Stomach (tissue), 9 donors: ENCODE measurements around the gene RAB40B. TPM values are rescaled to one million over a fixed set of nuclear protein-coding genes. Genes with fewer than 3 reads are reported as not detected.

Experiments
- DNase-seq, 2 donors: peaks; one replicate each; pipeline versions ENCODE4 v3.0.0 to v3.0.0-alpha.2; 2013 to 2019
- H3K27ac ChIP-seq, 5 donors: fragments of 200-600 bp in 4 of 5; sonication (generic) in 4 of 5; one replicate each; pipeline ENCODE4 v1.5.1; 2013 to 2019; ENCODE audit warnings: mild to moderate bottlenecking in 1 of 5, moderate library complexity in 1 of 5
- H3K27me3 ChIP-seq, 3 donors: fragments of 200-600 bp; sonication (generic); one replicate each; pipeline ENCODE4 v1.5.1; 2017 to 2019; ENCODE audit warnings: mixed run types in 1 of 3
- H3K36me3 ChIP-seq, 4 donors: fragments of 200-600 bp; sonication (generic); 1 replicate in 3 of 4; 2 replicates in 1 of 4; pipeline ENCODE4 v1.5.1; 2016 to 2019
- H3K4me1 ChIP-seq, 4 donors: fragments of 200-600 bp; sonication (generic); one replicate each; pipeline ENCODE4 v1.5.1; 2016 to 2019
- H3K4me3 ChIP-seq, 4 donors: fragments of 200-600 bp; sonication (generic) in 3 of 4; one replicate each; pipeline ENCODE4 v1.5.1; 2016 to 2019; ENCODE audit warnings: mild to moderate bottlenecking in 1 of 4
- H3K9me3 ChIP-seq, 4 donors: fragments of 200-600 bp; sonication (generic); one replicate each; pipeline ENCODE4 v1.5.1; 2016 to 2019
- EP300 ChIP-seq: sonication (generic); formaldehyde crosslinking; IDR thresholded peaks from one replicate; pipeline ENCODE4 v1.6.1; 2017; ENCODE audit warnings: antibody characterized with exemption
- POLR2A ChIP-seq, 4 donors: fragments of 450-650 bp; IDR thresholded peaks; one replicate each; pipeline ENCODE4 v1.6.1; 2016; ENCODE audit warnings: antibody characterized with exemption in 4 of 4, control low read depth in 2 of 4, mild to moderate bottlenecking in 1 of 4, moderate library complexity in 1 of 4
- POLR2AphosphoS5 ChIP-seq, 3 donors: sonication (generic); formaldehyde crosslinking; IDR thresholded peaks; one replicate each; pipeline ENCODE4 v1.6.1; 2016; ENCODE audit warnings: antibody characterized with exemption in 3 of 3
- WGBS, 5 donors: extraction: QIAGEN DNeasy Blood & Tissue Kit in 3 of 5; methylation state at CpG; one replicate each; pipeline versions ENCODE4 v1.1.5 to v1.1.7; 2013 to 2018; 5-methylcytosine and 5-hydroxymethylcytosine counted together
- intact Hi-C: fragments of 100-400 bp; cut with DNase I; formaldehyde crosslinking; loops from one replicate; pipeline ENCODE4 v1.15.1; 2023; ENCODE audit warnings: low total_unique reads
- polyA plus RNA-seq, 3 donors: library from polyadenylated mRNA; stranded (reverse); fragments of 200-250 nt; gene quantifications; one replicate each; pipeline ENCODE4 v1.2.3, GENCODE V29; 2013
- total RNA-seq, 5 donors: library from RNA; depleted of rRNA; stranded (reverse); fragments of >200 nt; gene quantifications; one replicate each; pipeline versions ENCODE4 v1.1.0 to v1.2.3, GENCODE V29; 2014 to 2016
- TF ChIP-seq, protein P1 (sequence below), 7 experiments: fragments of 450-650 bp in 4 of 7; fragments of 200-600 bp in 3 of 7; sonication (generic) in 3 of 7; IDR thresholded peaks; one replicate each; pipeline ENCODE4 v1.5.1; 2016 to 2019; ENCODE audit warnings: antibody characterized with exemption in 7 of 7, control low read depth in 2 of 7, mild to moderate bottlenecking in 1 of 7
- donor health status: healthy with polysubstance abuse.
- donor health status: Bipolar disorder and iron deficiency.
- donor health status: healthy.

Gene RAB40B
- total and polyA plus RNA-seq, 8 donors, result 7.6 to 133 (median 22.2) TPM

DNA sequence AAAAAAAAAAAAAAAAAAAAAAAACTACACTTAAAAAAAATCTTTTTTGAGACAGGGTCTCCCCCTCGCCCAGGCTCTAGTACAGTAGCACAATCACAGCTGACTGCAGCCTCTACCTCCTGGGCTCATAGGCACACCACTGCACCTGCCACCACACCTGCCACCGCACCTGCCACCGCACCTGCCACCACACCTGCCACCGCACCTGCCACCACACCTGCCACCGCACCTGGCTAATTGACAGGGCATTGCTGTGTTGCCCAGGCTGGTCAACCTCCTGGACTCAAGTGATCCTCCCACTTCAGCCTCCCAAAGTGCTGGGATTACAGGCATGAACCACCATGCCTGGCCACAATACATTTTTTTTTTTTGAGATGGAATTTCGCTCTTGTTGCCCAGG, 32.6 kb downstream of the RAB40B start:
- TF ChIP-seq POLR2AphosphoS5 (IDR thresholded peaks at IDR 0.05) (no peak), EP300 (no peak), POLR2A (IDR thresholded peaks at IDR 0.05) (no peak)
- TF ChIP-seq, protein P1, sequence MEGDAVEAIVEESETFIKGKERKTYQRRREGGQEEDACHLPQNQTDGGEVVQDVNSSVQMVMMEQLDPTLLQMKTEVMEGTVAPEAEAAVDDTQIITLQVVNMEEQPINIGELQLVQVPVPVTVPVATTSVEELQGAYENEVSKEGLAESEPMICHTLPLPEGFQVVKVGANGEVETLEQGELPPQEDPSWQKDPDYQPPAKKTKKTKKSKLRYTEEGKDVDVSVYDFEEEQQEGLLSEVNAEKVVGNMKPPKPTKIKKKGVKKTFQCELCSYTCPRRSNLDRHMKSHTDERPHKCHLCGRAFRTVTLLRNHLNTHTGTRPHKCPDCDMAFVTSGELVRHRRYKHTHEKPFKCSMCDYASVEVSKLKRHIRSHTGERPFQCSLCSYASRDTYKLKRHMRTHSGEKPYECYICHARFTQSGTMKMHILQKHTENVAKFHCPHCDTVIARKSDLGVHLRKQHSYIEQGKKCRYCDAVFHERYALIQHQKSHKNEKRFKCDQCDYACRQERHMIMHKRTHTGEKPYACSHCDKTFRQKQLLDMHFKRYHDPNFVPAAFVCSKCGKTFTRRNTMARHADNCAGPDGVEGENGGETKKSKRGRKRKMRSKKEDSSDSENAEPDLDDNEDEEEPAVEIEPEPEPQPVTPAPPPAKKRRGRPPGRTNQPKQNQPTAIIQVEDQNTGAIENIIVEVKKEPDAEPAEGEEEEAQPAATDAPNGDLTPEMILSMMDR (IDR thresholded peaks at IDR 0.05), result no peak
- WGBS, 5 donors, result 83 to 95% (median 88%) methylated on average over 6 of the region's 6 CpGs
- Histone ChIP-seq H3K4me3 (no peak overlapping the region), H3K27me3 (no peaks in the 10 kb centered on the region), H3K27ac (no peak overlapping the region), H3K36me3 (peaks cover 3 to 52% (median 40%) of the 10 kb centered on the region in 4 donors), H3K4me1 (peaks cover 0 to 22% (median 14%) of the 10 kb centered on the region in 4 donors), H3K9me3 (no peaks in the 10 kb centered on the region)
- DNase-seq, result no peak
- intact Hi-C loops, result loop anchor here (10.0 kb wide), 1 partner anchor 89 kb away; the partner anchor contains the start of gene TBCD

DNA sequence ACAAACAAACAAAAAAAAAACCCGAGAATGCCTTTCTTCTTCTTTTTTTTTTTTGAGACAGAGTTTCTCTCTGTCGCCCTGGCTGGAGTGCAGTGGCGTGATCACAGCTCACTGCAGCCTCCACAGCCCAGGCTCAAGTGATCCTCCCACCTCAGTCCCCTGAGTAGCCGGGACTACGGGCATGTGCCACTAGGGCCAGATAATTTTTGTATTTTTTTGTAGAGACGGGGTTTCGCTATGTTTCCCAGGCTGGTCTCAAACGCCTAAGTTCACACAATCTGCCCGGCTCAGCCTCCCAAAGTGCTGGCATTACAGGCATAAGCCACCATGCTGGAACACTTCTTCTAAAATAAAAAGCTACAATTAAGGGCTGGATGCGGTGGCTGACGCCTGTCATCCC, 33.3 kb downstream of the RAB40B start:
- intact Hi-C loops, result loop anchor here (10.0 kb wide), 1 partner anchor 90 kb away; the partner anchor contains the start of gene TBCD
- H3K9me3 ChIP-seq, result no peaks in the 10 kb centered on the region
- 84 to 87% (median 84%) methylated on average over 11 of the region's 11 CpGs for WGBS, 5 donors
- no peak for DNase-seq
- peaks cover 0 to 17% (median 12%) of the 10 kb centered on the region in 4 donors for H3K4me1 ChIP-seq
- peaks cover 3 to 59% (median 47%) of the 10 kb centered on the region in 4 donors for H3K36me3 ChIP-seq
- no peak overlapping the region for H3K27ac ChIP-seq
- H3K27me3 ChIP-seq, result no peaks in the 10 kb centered on the region
- TF ChIP-seq, protein P1 (IDR thresholded peaks at IDR 0.05), result no peak
- TF ChIP-seq EP300 (no peak), POLR2AphosphoS5 (IDR thresholded peaks at IDR 0.05) (no peak), POLR2A (IDR thresholded peaks at IDR 0.05) (no peak)
- H3K4me3 ChIP-seq, result no peak overlapping the region

DNA sequence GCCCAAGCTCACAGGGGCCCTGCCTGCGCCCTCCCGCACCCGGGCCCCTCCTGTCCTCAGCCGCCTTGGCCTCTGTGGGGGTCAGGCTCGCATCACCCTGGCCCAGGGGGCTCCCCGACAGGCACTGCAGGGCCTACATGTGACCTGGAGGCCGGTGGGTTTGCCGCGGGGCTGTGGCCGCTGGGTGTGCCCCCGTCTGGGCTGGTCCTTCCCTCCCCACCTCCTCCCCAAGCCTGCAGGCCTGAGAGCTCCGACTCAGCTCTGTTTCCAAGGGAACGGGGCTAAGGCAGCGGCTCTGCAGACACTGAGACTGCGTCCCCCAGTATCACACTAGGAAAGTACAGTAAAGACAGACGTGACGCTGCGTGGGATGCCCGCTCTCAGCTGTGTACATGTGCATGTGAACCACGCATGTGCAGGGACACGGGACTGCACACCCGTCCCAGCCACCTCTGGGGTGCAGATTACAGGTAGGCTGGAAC, 33.8 kb downstream of the RAB40B start:
- intact Hi-C loops, result loop anchor here (10.0 kb wide), 1 partner anchor 90 kb away; the partner anchor contains the start of gene TBCD
- 75 to 91% (median 84%) methylated on average over 16 to 22 of the region's 22 CpGs for WGBS, 5 donors
- no peaks in the 10 kb centered on the region for H3K9me3 ChIP-seq
- H3K4me1 ChIP-seq, result peaks cover 0 to 16% (median 12%) of the 10 kb centered on the region in 4 donors
- H3K4me3 ChIP-seq, result no peak overlapping the region
- no peak for DNase-seq
- H3K36me3 ChIP-seq, result peaks cover 3 to 64% (median 52%) of the 10 kb centered on the region in 4 donors
- H3K27me3 ChIP-seq, result no peaks in the 10 kb centered on the region
- TF ChIP-seq POLR2AphosphoS5 (IDR thresholded peaks at IDR 0.05), result no peak
- TF ChIP-seq, protein P1 (IDR thresholded peaks at IDR 0.05), result no peak
- no peak for TF ChIP-seq EP300
- no peak for TF ChIP-seq POLR2A (IDR thresholded peaks at IDR 0.05)
- no peak overlapping the region for H3K27ac ChIP-seq

DNA sequence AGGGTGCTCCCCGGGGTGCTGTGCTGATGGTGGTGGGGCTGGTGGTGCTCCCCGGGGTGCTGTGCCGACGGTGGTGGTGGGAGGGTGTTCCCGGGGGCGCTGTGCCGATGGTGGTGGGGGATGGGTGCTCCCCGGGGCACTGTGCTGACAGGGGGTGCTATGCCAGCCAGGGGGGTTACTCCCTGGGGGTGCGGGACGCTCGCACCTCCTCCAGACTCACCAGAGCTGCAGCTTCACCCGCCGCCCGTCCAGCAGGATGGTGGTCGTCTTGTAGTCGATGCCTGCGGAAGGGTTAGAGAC, 34.3 kb downstream of the RAB40B start:
- Histone ChIP-seq H3K27ac (no peak overlapping the region), H3K36me3 (peaks cover 3 to 69% (median 57%) of the 10 kb centered on the region in 4 donors), H3K4me3 (no peak overlapping the region), H3K27me3 (no peaks in the 10 kb centered on the region), H3K4me1 (peaks cover 0 to 12% (median 8%) of the 10 kb centered on the region in 4 donors), H3K9me3 (no peaks in the 10 kb centered on the region)
- WGBS, 5 donors, result 87 to 100% (median 92%) methylated on average over 1 to 17 of the region's 17 CpGs; no CpG with 5 or more reads in 1 of the 5 donors
- intact Hi-C loops, result loop anchor here (10.0 kb wide), 1 partner anchor 91 kb away; the partner anchor contains the start of gene TBCD
- DNase-seq, result no peak
- TF ChIP-seq POLR2A (IDR thresholded peaks at IDR 0.05), result no peak
- no peak for TF ChIP-seq EP300
- no peak for TF ChIP-seq POLR2AphosphoS5 (IDR thresholded peaks at IDR 0.05)
